Esophagus squamous epithelium (tissue), 5 donors: ENCODE data around the gene KCNJ12. TPM values are rescaled to one million over a fixed set of nuclear protein-coding genes. Genes with fewer than 3 reads are reported as not detected.
"Not testable (repeated sequence)": the region's sequence is repeated elsewhere in the genome, so short reads cannot be mapped to it uniquely, and the experiment has no call there.

Experiments
- DNase-seq: peaks from one replicate; lab custom pipeline; 2025; lab: John Stamatoyannopoulos, UW
- H3K27ac ChIP-seq, 4 donors: fragments of 200-600 bp; sonication (generic); one replicate each; pipeline ENCODE4 v1.5.1; 2016 to 2019; ENCODE audit warnings: mild to moderate bottlenecking in 1 of 4
- H3K27me3 ChIP-seq, 4 donors: fragments of 200-600 bp; sonication (generic); 1 replicate in 3 of 4; 2 replicates in 1 of 4; pipeline versions ENCODE4 v1.5.1 to v1.6.0; 2017 to 2021; ENCODE audit warnings: antibody characterized with exemption in 1 of 4
- H3K36me3 ChIP-seq, 3 donors: fragments of 200-600 bp; sonication (generic); one replicate each; pipeline ENCODE4 v1.5.1; 2016 to 2019
- H3K4me1 ChIP-seq, 3 donors: fragments of 200-600 bp; sonication (generic); one replicate each; pipeline ENCODE4 v1.5.1; 2017 to 2019
- H3K4me3 ChIP-seq, 4 donors: fragments of 200-600 bp; sonication (generic); 1 replicate in 3 of 4; 2 replicates in 1 of 4; pipeline ENCODE4 v1.5.1; 2016 to 2019; ENCODE audit warnings: mild to moderate bottlenecking in 2 of 4, moderate library complexity in 1 of 4
- H3K9me3 ChIP-seq, 3 donors: fragments of 200-600 bp; sonication (generic); one replicate each; pipeline ENCODE4 v1.5.1; 2016 to 2019
- POLR2A ChIP-seq, 4 donors: fragments of 450-650 bp; IDR thresholded peaks; one replicate each; pipeline ENCODE4 v1.6.1; 2017; ENCODE audit warnings: antibody characterized with exemption in 4 of 4, mild to moderate bottlenecking in 4 of 4, moderate library complexity in 3 of 4
- WGBS, 2 donors: methylation state at CpG; one replicate each; pipeline ENCODE4 v1.1.5; 2018; 5-methylcytosine and 5-hydroxymethylcytosine counted together
- intact Hi-C: fragments of 100-400 bp; cut with DNase I; formaldehyde crosslinking; loops from one replicate; pipeline ENCODE4 v1.15.0; 2022
- total RNA-seq, 4 donors: library from RNA; depleted of rRNA; stranded (reverse); fragments of >200 nt; gene quantifications; one replicate each; pipeline ENCODE4 v1.1.0, GENCODE V29; 2016
- TF ChIP-seq, protein P1 (sequence below), 6 experiments: fragments of 450-650 bp in 4 of 6; fragments of 200-600 bp in 2 of 6; sonication (generic) in 2 of 6; IDR thresholded peaks; one replicate each; pipeline ENCODE4 v1.5.1; 2016 to 2019; ENCODE audit warnings: antibody characterized with exemption in 6 of 6, mild to moderate bottlenecking in 4 of 6, moderate library complexity in 4 of 6
- donor health status: DM: yes; HTN: yes; CAD: no.

The KCNJ12 gene
- total RNA-seq, 4 donors from 2014 or later, result 0.09 to 0.73 (median 0.38) TPM; not detected in 1

DNA sequence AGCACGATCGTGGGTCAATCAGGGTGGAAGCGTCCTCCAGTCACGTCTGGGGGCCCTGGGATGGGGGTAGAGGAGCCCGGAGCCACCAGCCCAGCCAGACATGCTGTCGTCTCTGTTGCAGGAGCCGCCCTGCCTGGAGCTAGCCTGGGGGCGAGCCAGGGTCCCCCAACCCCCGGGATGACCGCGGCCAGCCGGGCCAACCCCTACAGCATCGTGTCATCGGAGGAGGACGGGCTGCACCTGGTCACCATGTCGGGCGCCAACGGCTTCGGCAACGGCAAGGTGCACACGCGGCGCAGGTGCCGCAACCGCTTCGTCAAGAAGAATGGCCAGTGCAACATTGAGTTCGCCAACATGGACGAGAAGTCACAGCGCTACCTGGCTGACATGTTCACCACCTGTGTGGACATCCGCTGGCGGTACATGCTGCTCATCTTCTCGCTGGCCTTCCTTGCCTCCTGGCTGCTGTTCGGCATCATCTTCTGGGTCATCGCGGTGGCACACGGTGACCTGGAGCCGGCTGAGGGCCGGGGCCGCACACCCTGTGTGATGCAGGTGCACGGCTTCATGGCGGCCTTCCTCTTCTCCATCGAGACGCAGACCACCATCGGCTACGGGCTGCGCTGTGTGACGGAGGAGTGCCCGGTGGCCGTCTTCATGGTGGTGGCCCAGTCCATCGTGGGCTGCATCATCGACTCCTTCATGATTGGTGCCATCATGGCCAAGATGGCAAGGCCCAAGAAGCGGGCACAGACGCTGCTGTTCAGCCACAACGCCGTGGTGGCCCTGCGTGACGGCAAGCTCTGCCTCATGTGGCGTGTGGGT, 39.2 kb downstream of the KCNJ12 start:
- intact Hi-C loops, H3K4me3 ChIP-seq, H3K27me3 ChIP-seq, DNase-seq, H3K4me1 ChIP-seq, H3K9me3 ChIP-seq, H3K36me3 ChIP-seq, H3K27ac ChIP-seq: not testable (repeated sequence)
- WGBS, 2 donors, result 89 to 93% methylated on average over 12 to 20 of the region's 58 CpGs

DNA sequence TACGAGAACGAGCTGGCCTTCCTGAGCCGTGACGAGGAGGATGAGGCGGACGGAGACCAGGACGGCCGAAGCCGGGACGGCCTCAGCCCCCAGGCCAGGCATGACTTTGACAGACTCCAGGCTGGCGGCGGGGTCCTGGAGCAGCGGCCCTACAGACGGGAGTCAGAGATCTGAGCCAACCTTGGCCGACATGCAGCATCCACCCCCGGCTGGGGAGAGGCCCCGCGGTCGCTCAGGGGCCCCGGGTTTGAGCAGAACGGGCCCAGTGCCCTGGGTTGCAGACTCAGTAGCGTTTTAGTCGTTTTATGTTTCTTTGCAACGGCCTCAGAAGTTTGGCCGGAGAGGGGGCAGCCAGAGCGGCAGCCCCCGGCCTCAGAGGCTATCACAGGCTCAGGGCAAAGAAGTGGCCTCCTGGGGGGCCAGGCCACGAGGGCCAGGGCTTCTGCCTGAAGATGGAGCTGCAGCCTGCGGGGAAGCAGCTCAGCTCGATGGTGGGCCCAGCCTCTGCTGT, 40.4 kb downstream of the KCNJ12 start:
- H3K27ac ChIP-seq, H3K4me3 ChIP-seq, H3K4me1 ChIP-seq, DNase-seq, H3K27me3 ChIP-seq, H3K9me3 ChIP-seq, H3K36me3 ChIP-seq, intact Hi-C loops: not testable (repeated sequence)
- 47 to 68% methylated on average over 16 to 21 of the region's 30 CpGs for WGBS, 2 donors

DNA sequence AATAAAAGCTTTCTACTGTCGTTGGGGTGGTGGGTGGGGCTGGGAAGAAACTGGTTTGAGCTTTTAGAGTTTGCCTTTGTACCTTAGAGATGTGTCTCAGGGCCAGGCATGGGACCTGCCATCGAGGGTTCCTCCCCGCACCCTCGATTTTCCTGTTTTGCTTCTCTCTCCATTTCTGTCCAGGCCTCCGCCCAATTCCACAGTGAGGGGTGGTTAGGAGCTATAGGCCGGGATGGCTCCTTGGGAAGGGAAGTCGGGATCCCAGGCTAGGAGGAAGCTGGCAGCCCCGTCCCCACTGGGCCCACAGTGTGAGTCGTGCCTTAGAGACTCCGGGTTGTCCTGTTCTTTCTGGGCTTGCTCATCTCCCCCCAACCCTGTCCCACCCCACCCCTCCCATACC, 41.2 kb downstream of the KCNJ12 start:
- H3K4me1 ChIP-seq, H3K9me3 ChIP-seq, H3K27me3 ChIP-seq, H3K4me3 ChIP-seq, DNase-seq, intact Hi-C loops, H3K27ac ChIP-seq, H3K36me3 ChIP-seq: not testable (repeated sequence)
- WGBS, 2 donors, result 66 to 73% methylated on average over 8 of the region's 10 CpGs

DNA sequence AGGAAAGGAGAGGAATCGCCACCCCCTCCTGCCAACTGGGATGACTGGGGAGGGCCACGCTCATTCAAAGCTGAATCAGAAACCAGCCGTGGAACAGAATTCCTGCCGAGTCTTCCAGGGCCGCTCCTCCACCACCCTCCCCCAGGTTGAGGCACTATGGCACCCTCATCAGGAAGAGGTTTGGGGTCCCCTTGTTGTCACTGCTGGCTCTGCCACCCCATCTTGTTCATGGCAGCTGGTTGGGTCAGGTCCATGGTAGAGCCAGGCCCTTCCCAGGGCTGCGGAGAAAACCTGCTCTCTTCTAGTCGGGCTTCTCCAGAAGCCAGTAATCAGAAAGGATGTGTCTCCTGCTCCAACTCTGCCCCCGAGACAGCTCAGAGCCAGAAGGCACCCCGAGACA, 41.8 kb downstream of the KCNJ12 start:
- intact Hi-C loops, result no loop called here
- Histone ChIP-seq H3K27me3 (no peaks in the 10 kb centered on the region), H3K36me3 (no peaks in the 10 kb centered on the region), H3K9me3 (no peaks in the 10 kb centered on the region), H3K27ac (no peak overlapping the region), H3K4me1 (no peaks in the 10 kb centered on the region), H3K4me3 (no peak overlapping the region)
- TF ChIP-seq, protein P1, sequence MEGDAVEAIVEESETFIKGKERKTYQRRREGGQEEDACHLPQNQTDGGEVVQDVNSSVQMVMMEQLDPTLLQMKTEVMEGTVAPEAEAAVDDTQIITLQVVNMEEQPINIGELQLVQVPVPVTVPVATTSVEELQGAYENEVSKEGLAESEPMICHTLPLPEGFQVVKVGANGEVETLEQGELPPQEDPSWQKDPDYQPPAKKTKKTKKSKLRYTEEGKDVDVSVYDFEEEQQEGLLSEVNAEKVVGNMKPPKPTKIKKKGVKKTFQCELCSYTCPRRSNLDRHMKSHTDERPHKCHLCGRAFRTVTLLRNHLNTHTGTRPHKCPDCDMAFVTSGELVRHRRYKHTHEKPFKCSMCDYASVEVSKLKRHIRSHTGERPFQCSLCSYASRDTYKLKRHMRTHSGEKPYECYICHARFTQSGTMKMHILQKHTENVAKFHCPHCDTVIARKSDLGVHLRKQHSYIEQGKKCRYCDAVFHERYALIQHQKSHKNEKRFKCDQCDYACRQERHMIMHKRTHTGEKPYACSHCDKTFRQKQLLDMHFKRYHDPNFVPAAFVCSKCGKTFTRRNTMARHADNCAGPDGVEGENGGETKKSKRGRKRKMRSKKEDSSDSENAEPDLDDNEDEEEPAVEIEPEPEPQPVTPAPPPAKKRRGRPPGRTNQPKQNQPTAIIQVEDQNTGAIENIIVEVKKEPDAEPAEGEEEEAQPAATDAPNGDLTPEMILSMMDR (IDR thresholded peaks at IDR 0.05), result no peak
- no peak for TF ChIP-seq POLR2A (IDR thresholded peaks at IDR 0.05)
- no CpG with 5 or more reads among the region's 9 CpGs for WGBS, 2 donors
- DNase-seq, result no peak

DNA sequence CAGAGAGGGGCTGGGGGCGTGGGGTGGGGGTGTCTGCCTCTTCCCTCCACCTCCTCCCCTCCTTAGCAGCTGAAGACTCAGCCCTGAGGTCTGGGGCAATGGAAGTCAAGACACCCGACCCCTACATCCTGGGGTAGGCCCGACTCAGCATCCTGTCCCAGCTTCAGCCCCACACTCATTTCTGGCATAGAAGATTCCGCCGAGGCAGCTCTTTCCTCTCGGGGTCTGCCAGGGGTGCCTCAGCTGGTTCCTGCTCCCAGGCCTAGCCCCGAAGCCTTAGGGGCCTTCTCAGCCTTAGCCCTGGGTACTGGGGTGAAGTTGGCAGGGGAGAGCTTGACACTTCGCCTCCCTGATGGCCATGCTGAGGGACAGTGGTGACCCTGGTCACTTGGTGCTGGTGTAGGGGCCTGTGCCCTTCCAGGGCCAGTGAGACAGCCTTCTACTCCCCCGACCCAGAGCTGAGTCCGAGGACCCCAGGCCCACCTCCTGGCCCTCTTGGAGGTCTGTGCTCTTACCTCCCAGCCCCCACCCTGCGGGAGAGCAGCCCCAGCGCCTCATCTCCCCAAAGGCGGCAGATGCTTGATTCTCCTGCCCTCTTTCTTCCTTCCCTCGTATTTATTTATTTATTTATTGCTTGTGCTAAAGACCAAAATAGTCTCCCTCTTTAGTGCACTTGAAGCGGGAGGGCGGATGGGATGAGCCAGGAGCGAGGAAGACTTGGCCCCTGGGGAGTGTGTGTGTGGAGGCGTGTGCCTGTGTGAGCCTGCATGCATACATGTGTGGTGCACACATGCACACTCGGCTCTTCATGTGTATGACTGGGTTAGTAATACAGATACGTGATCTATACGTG, 42.5 kb downstream of the KCNJ12 start:
- 56 to 69% methylated on average over 11 to 12 of the region's 21 CpGs for WGBS, 2 donors
- no peak for TF ChIP-seq POLR2A (IDR thresholded peaks at IDR 0.05)
- TF ChIP-seq, protein P1 (IDR thresholded peaks at IDR 0.05), result no peak
- no peaks in the 10 kb centered on the region for H3K4me1 ChIP-seq
- H3K4me3 ChIP-seq, result no peak overlapping the region
- no peaks in the 10 kb centered on the region for H3K36me3 ChIP-seq
- no peak overlapping the region for H3K27ac ChIP-seq
- intact Hi-C loops, result no loop called here
- H3K27me3 ChIP-seq, result no peaks in the 10 kb centered on the region
- no peak for DNase-seq
- no peaks in the 10 kb centered on the region for H3K9me3 ChIP-seq

DNA sequence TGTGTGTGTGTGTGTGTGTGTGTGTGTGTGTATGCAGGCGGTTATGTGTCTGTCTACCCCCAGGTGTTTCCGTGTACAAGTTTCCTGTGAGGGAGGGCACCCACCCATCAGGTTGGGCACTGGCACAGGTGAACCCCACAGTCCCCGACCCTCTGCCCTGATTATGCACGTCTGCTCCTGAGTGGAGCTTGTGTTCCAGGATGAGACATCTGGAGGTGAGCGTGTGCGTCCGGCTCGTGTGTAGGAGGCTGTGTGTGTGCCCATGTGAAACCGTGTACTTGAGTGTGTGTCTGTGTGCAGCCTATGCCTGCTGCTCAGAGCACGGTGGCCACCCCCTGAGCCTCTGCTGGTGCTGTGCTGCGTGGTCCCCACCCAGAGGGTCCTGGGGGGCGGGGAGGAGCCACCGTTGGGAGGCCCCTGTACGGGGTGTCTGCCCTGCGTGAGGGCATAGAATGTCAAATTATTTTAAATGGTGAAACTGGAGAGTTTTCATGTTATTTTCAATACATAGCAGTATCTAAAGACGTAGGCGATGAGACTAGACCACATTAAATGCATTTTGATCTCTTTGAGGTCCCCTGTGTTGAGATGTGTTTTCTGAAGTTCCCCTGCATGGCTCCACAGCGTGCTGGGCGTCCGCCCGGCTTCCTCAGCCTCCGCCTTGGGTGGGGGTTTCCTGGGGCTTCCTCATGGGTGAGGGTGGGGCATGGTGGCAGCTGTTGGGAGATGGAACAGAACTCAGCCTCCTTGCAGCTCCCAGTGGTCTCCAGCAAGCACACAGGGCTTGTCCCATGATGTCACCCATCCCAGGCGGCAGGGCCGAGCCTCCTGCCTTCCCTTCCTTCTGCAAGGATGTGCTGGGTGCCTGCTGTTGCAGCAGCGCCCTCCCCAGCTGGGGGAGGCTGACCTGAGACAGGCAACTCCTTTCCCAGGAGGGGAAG, 43.4 kb downstream of the KCNJ12 start:
- no peak overlapping the region for H3K27ac ChIP-seq
- TF ChIP-seq, protein P1 (IDR thresholded peaks at IDR 0.05), result no peak
- TF ChIP-seq POLR2A (IDR thresholded peaks at IDR 0.05), result no peak
- intact Hi-C loops, result no loop called here
- H3K4me3 ChIP-seq, result no peak overlapping the region
- no peaks in the 10 kb centered on the region for H3K27me3 ChIP-seq
- DNase-seq, result no peak
- no peaks in the 10 kb centered on the region for H3K4me1 ChIP-seq
- no peaks in the 10 kb centered on the region for H3K9me3 ChIP-seq
- WGBS, 2 donors, result 59 to 72% methylated on average over 14 to 20 of the region's 25 CpGs
- H3K36me3 ChIP-seq, result no peaks in the 10 kb centered on the region

DNA sequence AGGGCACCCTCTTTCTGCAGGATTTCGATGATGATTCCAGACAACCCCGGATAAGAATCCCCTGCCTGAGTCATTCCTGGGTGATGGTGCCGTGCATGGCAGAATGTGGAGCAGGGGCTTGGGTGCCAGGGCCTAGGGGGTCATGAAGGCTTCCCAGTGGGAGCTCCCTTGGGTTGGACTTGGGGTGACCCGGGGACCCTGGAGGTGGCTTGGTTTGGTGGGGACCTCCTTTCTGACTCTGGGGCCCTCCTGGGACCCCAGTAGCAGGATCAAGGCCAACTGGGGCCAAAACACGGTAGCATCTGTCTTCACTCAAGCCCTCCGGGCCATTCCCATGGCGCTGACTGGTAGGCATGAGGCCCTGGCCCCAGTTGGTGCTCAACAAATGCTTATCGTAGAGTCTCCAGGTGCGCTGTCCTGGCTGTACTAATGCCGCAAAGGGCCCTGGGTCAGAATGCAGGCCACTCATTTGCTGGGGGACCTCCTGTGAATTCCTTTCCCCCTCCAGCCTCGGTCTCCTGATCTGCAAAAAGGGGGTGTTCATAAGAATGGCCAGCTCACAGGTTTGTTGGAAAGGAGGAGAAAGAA, 44.4 kb downstream of the KCNJ12 start:
- intact Hi-C loops, H3K4me1 ChIP-seq, H3K36me3 ChIP-seq, H3K9me3 ChIP-seq, H3K27me3 ChIP-seq, H3K4me3 ChIP-seq, H3K27ac ChIP-seq, DNase-seq: not testable (repeated sequence)
- 80 to 83% methylated on average over 1 to 5 of the region's 11 CpGs for WGBS, 2 donors

DNA sequence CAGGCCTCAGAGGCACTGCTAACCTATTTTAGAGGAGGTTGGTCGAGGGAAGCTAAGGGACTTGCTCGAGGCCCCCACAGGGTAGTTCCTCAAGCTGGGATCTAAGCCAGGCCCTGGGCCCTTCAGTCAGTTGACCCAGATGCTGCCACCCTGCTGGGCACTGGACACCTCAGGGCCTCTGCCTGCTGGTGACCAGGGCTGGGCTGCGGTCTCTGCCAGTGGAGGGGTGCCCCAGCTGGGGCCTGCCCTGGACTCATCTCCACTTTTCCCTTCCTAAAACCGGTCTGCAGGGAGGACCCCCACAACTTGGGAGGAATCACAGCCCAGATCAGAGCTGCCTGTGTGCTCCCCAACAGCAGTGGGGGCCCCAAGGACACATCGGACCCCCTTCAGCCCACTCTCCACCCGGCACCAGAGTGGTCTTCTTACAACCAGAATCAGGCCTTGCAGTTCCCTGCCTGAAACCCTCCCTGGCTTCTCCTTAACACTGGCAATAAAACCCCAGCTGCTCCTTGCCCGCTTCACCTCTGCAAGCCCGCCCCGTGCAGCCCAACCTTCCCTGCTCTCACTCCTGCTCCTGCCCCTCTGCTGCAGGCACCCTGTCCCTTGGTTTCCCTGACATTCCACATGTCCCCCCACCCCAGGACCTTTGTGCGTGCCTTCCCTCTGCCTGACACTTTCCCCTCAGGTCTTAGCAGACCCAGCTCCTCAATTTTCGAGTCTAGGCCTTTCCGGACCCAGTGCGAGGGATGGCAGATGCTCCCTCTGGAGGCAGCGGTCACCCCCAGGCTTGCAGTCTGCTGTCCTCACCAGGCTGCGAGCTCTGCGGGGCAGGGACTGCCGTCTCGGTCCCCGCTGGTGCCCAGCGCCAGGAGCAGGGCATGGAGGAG, 45.5 kb downstream of the KCNJ12 start:
- not testable (repeated sequence) for H3K27me3 ChIP-seq

More for the DNA sequence above, 45.5 kb downstream of the KCNJ12 start:
- intact Hi-C loops, DNase-seq, H3K36me3 ChIP-seq, H3K27ac ChIP-seq, H3K4me1 ChIP-seq, H3K4me3 ChIP-seq, H3K9me3 ChIP-seq: not testable (repeated sequence)
- WGBS, 2 donors, result 78 to 88% methylated on average over 8 to 9 of the region's 20 CpGs
